HG03108 (cell line): Measurements from ENCODE around the gene SIPA1L3.

Experiments used
- ATAC-seq: cut with Tn5 transposase; IDR thresholded peaks from one replicate; pipeline ENCODE4 v1.9.1; 2021; ENCODE audit warnings: moderate library complexity; ENCODE audit not compliant: unreplicated experiment

Gene SIPA1L3

DNA sequence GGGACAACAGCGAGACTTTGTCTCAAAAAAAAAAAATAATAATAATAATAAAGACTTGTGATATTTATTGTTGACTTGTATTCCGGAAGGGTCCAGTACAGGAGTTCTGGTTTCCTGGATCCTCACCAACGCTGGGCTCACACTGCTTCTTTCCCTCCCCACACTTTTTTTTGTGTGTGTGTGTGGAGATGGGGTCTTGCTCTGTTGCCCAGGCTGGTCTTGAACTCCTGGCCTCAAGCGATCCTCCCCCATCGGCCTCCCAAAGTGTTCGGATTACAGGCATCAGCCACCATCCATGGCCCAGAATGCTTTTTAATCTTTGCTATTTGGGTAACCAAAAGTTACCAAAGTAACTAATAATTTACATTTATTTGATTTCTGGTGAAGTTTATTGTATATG lies 39.1 kb downstream of the SIPA1L3 start:
- no peak for ATAC-seq

DNA sequence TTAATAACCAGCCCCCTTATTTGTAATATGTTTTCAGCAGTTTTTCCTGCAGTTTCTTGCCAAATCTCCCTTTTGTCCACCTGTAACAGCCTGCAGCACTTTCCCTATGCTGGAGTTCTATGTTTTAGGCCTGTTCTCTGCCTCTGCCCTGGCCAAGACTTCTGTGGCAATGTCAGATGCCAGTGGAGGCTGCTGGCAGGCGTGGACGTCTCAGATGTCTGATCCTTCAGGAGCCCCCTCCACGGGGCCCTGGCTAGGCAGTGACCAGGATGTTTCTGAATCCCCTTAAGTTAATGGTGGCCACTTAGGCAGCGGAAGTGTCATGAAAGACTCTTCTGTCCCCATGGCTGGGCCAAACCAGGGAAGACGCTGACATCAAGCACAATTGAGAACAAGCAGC lies 40.8 kb downstream of the SIPA1L3 start:
- ATAC-seq = no peak

DNA sequence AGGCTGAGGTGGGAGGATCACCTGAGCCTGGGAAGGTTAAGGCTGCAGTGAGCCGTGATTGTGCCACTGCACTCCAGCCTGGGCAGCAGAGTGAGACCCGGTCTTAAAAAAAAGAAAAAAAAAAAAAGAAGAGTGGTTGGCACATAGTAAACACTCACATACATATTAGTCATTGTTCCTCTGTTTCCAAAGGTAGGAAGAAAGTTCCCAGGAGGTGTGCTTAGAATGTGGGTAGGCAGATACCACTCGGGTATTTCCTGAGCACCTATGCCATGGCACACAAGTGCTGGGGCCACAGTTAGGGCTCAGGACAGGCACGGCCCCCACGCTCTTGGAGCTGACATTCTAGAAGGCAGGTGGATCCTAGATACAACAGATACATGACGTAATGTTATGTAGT lies 41.4 kb downstream of the SIPA1L3 start:
- no peak for ATAC-seq

DNA sequence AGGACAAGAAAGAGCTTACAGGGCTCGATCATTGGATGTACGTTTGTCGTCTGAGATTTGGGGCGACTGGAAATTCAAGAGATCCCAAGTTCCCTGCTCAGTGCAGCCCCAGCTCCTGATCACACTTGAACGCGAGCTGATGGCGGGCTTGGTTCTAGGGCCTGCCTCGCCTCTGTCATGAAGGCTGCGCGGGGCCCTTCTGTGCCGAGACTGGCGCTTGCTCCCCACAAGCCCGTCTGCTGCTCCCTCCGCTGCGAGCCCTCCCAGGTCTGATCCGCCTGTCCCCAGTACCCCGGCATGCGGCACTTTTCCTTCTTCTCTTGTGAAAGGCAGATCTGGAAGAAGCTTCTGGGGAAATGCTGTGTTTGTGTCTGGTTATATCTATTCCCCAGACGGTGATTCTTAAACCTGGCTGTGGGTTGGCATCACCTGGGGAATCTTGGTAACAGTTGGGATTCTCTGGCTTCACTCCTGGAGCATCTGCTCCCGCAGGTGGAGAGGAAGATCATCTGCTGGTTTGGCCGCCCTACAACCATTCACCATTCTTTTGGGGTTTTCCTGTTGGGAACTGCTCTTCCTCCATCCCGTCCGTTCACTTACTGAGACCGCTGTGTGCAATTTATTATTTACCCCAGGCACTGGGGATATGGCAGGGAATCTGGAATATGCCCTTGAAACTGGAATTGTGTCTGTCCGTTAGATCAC lies 43.6 kb downstream of the SIPA1L3 start:
- no peak for ATAC-seq

DNA sequence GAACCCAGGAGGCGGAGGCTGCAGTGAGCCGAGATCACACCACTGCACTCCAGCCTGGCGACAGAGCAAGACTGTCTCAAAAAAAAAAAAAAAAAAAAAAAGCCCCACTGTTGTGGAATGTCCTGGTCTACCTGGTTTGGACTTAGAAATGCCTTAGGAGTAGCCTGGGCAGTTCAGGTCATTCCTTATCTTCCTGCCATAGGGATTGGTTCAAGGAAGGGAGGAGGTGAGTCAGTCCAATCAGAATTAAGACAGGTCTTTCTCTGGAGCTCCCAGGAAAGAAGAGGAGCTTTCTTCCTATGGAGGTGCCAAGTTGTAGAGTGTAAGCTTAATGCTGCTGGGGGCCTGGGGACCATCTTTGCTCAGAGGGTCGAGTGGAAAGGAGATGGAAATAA lies 44.8 kb downstream of the SIPA1L3 start:
- no peak for ATAC-seq

DNA sequence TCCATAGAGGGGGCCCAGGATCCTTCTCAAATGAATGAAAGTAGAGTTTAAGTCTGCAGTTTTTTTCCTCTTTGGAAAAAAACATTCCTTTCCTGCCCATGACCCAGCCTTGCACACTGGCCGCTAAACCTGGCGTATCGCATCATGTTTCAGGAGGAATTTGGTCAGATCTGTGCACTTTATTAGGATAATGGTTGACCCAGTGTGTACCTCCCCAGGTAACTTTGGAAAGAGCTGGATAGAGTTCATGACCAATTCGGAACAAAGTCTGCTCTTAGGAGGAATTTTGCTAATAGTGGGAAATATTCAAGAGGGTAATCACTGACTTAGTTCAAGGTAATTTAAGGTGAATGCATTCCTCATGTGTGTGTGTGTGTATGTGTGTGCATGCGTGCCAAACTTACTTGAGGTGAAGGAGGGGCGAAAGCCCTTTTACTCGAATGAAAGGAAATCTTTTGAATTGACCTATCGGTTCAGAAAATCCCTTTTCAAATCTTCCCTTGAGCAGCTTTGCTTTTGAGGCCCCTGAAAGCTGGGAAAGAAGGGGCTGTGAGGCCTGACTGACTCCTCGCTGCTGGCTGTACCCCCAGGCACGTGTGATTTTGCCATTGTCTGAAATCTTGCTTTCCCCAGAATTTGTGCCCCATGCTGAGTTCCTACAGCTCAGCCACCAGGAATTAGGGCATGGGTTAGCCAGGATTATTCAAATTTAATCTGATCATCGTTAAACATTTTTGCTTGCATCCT lies 46.3 kb downstream of the SIPA1L3 start:
- no peak for ATAC-seq

DNA sequence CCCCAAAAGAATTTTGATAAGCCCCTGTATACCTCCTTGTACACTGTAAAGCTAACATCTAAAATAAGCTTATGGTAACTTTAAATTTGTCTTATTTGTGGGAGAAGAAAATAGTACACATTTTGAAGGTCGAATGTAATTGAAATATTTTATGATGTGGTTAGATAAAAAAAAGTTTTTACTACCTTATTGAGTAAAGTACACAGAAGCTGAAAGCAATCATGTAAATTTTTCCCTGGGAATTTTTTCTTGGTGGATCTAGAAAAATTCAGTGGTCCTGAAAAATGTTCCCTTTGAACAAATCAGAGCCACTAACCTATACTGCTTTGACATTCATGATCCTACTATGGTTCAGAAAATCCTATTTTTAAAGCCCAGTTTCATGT lies 46.9 kb downstream of the SIPA1L3 start:
- ATAC-seq = no peak

DNA sequence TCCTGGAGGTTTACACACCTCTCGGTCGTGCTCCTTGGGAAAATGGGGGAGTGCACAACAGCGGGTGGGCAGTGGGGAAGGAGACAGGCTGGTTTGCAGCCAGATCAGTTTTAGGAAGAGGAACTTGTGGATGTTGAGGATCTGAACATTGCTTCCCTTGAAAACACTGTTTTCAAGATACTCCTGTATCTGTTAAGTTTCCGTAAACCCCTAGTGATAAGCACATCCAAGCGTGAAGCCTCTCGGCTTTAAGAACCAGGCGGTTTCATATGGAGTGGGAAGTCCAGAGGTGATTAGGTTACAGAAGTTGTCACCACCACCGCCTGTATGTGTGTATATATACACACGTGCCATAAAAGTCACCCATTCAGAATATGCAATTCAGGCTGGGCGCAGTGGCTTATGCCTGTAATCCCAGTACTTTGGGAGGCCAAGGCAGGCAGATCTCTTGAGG lies 47.4 kb downstream of the SIPA1L3 start:
- ATAC-seq = no peak

DNA sequence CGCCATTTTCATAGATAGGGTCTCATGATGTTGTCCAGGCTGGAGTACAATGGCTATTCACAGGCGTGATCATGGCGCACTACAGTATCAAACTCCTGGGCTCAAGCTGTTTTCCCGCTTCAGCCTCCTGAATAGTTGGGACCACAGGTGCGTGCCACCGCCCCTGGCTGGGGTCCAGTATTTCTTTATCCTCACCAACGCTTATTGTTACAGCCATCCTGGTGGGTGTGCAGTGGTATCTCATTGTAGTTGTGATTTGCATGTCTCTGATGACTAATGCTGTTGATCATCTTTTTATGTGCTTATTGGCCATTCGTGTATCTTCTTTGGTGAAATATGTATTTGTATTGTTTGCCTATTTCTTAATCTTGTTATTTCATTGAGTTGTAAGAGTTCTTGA lies 49.0 kb downstream of the SIPA1L3 start:
- ATAC-seq = no peak

DNA sequence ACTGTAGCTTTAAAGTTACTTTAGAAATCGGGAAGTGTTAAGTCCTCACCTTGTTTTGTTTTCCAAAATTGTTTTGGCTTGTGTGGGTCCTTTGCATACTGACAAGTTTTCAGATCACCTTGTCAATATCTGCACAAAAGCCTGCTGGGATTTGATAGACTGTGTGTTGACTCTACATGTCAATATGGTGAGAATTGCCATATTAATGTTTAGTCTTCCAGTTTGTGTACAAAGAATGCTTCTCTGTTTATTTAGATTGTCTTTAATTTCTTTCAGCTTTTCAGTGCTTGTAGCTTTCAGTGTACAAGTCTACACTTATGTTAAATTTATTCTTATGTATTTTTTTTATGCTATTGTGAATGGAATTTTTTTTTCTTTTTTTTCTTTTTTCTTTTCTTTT lies 50.2 kb downstream of the SIPA1L3 start:
- ATAC-seq = no peak

DNA sequence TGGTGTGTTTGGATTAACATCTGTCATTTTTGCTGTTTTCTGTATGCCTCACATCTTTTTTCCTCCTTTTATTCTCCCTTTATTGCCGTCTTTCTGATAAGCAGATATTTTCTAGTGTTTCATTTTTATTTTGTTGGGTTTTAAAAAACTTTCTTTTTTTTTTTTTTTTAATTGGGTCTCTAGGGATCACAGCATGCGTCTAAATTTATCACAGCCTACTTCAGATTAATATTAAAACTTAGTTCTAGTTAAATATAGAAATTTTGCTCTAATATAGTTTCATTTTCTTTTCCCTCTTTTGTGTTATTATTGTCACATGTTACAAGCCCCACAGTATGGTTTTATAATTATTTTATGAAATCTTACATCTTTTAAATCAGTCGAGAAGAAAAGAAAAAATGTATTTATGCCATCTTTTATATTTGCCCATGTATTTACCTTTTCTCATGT lies 52.7 kb downstream of the SIPA1L3 start:
- no peak for ATAC-seq

DNA sequence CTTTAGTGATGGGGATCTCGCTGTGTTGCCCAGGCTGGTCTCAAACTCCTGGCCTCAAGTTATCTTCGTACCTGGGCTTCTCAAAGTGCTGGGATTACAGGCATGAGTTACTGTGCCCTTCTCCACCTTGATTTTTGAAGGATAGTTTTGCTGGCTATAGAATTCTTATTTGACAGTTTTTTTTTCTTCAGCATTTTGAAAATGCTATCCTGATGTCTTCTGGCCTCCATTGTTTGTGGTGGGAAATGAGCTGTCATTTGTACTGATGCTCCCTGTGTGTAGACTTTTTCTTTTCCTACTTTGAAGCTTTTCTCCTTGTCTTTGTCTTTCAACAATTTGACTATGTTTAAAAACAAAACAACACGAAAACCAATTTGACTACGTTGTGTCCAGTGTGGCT lies 54.2 kb downstream of the SIPA1L3 start:
- no peak for ATAC-seq

DNA sequence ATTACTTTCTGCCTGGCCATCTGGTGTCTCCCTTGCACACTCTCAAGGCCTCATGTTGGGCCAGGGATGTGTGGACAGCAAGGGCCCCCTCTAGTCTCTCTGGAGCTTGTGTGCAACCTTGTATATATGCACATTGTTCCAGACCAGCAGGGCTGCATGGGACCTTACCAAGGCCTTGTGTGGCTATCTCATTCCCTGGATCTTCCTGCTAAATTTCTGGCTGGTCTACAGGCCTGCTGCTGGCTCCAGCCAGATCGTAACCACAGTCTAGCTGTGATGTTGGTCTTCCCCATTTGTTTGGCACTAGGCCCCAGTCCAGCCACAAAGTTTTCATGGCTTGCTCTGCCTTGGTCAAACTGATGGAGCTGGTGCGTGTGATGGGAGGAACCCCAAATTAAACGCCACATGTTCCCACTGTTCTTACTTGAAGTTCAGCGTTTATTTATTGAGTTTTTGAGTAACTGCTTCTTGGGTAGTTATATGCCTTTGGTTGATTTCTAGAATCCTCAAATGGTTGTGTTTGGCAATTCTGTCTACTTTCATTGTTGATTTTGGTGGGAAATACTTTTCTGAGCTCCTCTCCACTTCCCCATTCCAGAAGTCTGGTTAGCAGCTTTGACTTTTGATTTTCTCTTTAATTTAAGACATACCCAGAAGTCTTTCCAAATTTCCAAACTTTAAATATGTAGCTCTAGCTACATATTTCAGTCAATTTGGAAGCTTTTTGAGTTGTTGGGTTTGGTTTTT lies 56.4 kb downstream of the SIPA1L3 start:
- ATAC-seq = no peak

DNA sequence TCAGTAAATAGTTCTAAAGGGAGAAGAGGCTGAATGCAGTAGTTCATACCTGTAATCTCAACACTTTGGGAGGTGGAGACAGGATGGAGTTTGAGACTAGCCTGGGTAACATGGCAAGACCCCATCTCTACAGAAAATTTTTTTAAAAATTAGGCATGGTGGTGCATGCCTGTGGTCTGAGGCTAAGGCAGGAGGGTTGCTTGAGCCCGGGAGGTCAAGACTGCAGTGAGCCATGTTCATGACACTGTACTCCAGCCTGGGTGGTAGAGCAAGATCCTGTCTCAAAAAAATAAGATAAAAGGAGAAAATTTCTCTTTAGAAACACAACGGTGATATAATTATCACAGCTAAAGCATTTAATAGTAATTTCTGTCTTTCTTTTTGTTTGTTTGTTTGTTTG lies 57.1 kb downstream of the SIPA1L3 start:
- no peak for ATAC-seq

DNA sequence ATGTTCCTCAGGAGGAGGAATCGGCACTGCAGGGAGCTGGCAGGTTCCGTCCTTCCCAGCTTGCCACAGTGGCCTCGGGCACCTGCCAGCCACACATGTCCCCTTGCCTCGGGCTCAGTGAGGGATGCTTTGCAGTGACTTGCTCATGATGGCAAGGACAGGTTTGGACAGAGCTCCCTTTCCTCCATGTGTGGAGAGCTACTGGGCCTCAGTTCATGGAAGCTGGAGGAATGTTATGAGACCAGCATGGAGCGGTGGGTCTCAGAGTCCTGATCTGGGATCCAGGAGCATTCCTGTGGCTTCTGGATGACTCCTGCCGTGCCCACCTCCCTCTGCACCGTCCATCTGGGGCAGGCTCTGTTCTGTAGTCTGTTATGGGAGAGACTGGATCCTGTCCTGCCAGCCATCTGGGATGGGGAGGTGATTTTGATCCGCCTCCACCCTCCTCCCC lies 59.2 kb downstream of the SIPA1L3 start:
- no peak for ATAC-seq

DNA sequence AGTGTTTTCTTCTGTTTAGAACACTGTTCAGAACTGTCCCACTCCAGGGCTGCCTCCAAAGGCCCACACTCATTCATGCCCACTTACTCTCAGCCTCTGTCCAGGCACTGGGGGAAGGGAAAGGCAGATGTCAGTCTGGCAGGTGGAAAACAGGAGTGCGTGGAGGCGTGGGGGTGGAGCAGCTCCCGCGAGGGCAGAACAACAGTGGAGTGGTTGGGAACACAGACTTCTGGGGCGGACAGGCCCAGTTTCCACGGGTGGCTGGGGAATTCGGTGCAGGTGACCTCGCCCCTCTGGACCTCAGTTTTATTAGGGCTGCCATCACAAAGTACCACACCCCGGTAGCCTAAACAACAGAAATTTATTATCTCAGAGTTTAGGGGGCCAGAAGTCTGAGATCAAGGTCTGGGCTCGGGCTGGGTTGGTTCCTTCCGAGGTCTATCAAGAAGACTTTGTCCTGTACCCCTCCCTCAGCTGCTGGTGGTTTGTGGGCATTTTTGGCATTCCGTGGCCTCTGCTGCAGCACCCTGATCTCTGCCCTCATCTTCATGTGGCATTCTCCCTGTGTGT lies 59.7 kb downstream of the SIPA1L3 start:
- ATAC-seq = no peak

DNA sequence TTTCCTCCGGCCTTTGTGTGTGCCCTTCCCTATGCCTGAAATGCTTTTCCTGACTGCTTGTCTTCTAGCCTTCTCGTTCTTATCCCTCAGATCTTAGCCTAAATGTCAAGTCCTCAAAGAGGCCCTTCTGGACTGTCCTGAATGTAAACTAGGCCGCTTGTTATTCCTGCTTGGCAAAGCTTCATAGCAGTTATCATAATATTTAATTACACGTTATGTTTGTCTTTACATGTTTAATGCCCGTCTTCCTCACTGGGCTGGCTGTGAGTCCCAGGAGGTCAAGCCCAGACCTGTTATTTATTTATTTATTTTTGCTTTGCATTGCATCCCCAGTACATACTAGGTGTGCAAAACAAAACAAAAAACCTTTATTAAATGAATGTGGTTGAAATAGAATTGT lies 62.7 kb downstream of the SIPA1L3 start:
- no peak for ATAC-seq

DNA sequence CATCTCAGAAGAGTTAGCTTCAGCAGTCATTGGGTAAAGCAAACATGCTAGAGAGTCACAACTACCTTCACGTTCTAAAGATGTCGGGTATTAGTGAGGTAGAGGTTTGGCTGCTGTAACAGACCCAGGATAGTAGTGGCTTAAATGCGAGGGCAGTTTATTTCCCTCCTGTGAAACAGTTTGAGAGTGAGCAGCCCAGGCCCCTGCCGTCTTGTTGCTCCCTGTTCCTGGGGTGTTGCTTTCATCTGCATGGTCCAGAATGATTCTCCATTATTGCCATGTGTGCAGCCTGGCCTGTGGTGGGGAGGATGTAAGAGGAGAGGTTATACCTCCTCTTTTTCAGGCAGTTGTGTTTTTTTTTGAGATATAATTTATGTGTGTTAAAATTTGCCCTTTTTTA lies 63.7 kb downstream of the SIPA1L3 start:
- ATAC-seq = no peak

DNA sequence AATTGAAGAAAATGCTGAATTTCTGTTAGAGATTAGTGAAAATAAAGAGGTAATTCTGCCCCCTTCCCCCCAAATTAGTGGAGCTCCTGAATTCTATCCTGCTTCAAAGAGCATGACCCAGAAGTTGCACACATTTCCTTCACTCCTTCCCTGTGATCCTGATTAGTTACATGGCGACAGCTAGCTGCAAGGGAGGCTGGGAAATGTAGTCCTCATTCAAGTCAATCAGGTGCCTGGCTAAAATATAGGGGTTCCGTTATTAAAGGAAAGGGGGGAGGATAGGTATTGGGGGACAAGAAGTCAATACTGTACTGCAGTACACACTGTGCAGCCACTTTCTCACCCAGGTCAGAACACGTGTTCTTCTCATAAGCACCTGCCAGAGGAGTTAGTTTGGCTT lies 65.8 kb downstream of the SIPA1L3 start:
- ATAC-seq = no peak

DNA sequence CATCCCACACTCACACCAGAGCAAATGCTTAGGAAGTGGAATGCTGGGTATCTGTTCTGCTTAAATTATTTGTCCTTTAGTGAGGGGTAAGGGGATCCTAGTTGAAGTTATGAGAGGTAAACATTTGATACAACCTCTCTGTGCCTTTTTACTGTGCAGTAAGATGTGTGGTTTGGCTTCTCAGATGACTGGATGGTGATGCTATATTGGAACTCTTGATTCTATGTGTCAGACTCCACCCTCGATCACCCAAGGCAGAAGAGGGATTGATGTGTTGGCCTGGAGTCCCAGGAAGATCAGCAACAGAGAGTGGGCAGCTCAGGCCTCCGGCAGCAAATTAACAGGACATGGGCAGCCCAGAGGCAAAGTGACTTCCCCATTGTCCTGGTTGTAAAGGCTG lies 66.7 kb downstream of the SIPA1L3 start:
- no peak for ATAC-seq

DNA sequence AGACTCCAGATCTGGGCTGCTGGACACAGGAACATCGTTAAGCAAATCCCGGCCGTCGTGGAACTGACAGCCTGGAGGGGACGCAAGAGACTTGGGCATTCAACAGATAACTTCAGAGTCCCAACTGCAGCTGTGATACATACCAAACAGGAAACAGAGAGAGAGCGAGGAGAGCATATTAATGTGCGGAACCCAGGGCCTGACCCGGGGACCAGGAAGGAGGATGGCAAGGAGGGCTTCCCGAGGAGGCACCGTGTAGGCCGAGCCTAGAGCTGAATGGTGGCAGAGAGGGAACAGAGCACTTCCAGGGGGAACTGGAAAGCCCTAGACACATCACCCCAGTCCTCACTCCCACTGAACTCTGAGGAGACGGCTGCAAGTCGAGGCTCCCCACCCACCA lies 68.1 kb downstream of the SIPA1L3 start:
- no peak for ATAC-seq
